ENCODE measurements around the gene ZNF442. TPM values are rescaled to one million over a fixed set of nuclear protein-coding genes. Genes with fewer than 3 reads are reported as not detected.

The ZNF442 gene
- total RNA-seq, 2 donors from 2014 or later: 2.3 to 2.6 TPM

DNA sequence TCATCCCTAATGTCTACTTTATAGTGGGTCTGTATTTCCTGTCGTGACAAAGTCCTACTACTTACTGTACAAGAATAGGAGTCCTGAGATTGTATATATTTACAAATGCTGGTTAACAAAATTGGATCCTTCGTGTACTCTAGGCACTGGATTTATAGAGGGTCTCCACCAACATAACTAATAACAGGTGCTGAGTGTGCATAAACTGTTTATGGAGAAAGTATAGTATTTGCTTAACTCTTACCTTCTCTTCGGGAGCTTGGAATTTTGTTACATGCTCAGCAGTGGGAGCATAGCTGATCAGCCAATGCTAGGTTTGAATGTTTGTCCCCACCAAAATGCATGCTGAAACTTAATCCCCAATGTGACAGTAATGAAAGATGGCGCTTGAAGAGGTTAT is 12.1 kb downstream of the ZNF442 start:
- 93% methylated on average over 4 of the region's 4 CpGs for WGBS

DNA sequence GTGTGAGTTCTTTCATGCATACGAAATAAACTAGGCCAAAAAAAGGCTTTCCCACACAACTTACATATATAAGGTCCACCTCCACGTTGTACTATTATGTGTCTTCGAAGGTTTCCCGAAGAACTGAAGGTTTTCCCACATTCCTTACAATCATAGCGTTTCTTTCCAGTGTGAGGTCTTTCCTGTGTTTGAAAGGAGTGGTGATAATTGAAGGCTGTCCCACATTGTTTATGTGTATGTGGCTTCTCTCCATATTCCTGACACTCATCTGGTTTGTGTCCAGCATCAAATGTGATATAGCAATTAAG is 14.6 kb downstream of the ZNF442 start:
- intact Hi-C loops (cut with DNase I): no loop called here
- 96% methylated on average over 5 of the region's 5 CpGs for WGBS
- no peak overlapping the region for H3K4me3 ChIP-seq
- no peak for TF ChIP-seq POLR2AphosphoS5 (IDR thresholded peaks at IDR 0.05)
- no peak for TF ChIP-seq POLR2A (IDR thresholded peaks at IDR 0.05)
- TF ChIP-seq, protein P1, sequence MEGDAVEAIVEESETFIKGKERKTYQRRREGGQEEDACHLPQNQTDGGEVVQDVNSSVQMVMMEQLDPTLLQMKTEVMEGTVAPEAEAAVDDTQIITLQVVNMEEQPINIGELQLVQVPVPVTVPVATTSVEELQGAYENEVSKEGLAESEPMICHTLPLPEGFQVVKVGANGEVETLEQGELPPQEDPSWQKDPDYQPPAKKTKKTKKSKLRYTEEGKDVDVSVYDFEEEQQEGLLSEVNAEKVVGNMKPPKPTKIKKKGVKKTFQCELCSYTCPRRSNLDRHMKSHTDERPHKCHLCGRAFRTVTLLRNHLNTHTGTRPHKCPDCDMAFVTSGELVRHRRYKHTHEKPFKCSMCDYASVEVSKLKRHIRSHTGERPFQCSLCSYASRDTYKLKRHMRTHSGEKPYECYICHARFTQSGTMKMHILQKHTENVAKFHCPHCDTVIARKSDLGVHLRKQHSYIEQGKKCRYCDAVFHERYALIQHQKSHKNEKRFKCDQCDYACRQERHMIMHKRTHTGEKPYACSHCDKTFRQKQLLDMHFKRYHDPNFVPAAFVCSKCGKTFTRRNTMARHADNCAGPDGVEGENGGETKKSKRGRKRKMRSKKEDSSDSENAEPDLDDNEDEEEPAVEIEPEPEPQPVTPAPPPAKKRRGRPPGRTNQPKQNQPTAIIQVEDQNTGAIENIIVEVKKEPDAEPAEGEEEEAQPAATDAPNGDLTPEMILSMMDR (IDR thresholded peaks at IDR 0.05): no peak
- no peak overlapping the region for H3K27ac ChIP-seq
- H3K27me3 ChIP-seq (replicated peaks; ENCODE audit: insufficient read depth): no peaks in the 10 kb centered on the region
- no peaks in the 10 kb centered on the region for H3K9me3 ChIP-seq
- DNase-seq (ENCODE audit: low spot score): no peak
- H3K36me3 ChIP-seq: no peaks in the 10 kb centered on the region
- H3K4me1 ChIP-seq (replicated peaks): no peaks in the 10 kb centered on the region

More for the DNA sequence above, 12.1 kb downstream of the ZNF442 start:
- H3K27me3 ChIP-seq (replicated peaks; ENCODE audit: insufficient read depth): no peaks in the 10 kb centered on the region
- no peak overlapping the region for H3K4me3 ChIP-seq
- no peaks in the 10 kb centered on the region for H3K4me1 ChIP-seq (replicated peaks)
- TF ChIP-seq POLR2A (IDR thresholded peaks at IDR 0.05): no peak
- TF ChIP-seq POLR2AphosphoS5 (IDR thresholded peaks at IDR 0.05): no peak
- TF ChIP-seq, protein P1 (IDR thresholded peaks at IDR 0.05): no peak
- H3K27ac ChIP-seq: no peak overlapping the region
- H3K36me3 ChIP-seq: no peaks in the 10 kb centered on the region
- H3K9me3 ChIP-seq: no peaks in the 10 kb centered on the region
- DNase-seq (ENCODE audit: low spot score): no peak
- intact Hi-C loops (cut with DNase I): no loop called here

DNA sequence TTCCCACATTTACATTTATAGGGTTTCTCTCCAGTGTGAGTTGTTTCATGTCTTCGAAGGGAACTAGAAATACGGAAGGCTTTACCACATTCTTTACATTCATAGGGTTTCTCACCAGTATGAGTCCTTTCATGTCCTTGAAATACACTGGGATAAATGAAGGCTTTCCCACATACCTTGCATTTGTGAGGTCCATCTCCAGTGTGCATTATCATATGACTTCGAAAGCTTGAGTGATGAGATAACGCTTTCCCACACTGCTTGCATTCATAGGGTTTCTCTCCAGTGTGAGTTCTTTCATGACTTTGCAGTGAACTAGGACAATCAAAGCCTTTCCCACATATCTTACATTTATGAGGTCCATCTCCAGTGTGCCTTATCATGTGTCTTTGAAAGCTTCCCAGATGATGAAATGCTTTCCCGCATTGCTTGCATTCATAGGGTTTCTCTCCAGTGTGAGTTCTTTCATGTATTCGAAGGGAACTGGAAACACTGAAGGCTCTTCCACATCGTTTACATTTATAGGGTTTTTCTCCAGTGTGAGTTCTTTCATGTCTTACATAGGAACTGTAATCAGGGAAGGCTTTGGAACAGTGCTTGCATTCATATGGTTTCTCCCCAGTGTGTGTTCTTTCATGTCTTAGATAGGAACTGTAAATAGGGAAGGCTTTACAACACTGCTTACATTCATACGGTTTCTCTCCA is 15.1 kb downstream of the ZNF442 start:
- intact Hi-C loops (cut with DNase I): no loop called here

DNA sequence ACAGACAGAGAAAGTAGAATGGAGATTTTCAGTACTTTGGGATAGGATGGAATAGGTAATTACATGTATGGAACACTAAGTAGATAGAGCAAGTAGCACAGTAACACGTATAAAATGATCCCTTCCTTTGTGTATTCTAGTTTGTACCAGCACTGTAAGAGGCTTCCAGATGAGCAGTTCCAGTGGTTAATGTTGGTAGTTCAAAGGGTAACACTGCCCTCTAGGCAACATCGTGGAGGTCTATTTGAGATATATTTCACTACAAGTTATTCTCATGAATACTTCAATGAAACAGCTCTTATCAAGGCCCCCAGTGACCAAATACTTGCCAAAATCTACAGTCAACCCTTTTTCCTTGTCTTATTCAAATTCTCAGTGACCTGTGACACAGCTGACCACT is 18.6 kb downstream of the ZNF442 start:
- no peaks in the 10 kb centered on the region for H3K4me1 ChIP-seq (replicated peaks)
- intact Hi-C loops (cut with DNase I): no loop called here
- H3K27me3 ChIP-seq (replicated peaks; ENCODE audit: insufficient read depth): no peaks in the 10 kb centered on the region
- no peaks in the 10 kb centered on the region for H3K9me3 ChIP-seq
- TF ChIP-seq POLR2AphosphoS5 (IDR thresholded peaks at IDR 0.05): no peak
- TF ChIP-seq, protein P1 (IDR thresholded peaks at IDR 0.05): no peak
- no peak for TF ChIP-seq POLR2A (IDR thresholded peaks at IDR 0.05)
- no peak overlapping the region for H3K4me3 ChIP-seq
- DNase-seq (ENCODE audit: low spot score): no peak
- no peak overlapping the region for H3K27ac ChIP-seq
- 70% methylated on average over 2 of the region's 2 CpGs for WGBS
- no peaks in the 10 kb centered on the region for H3K36me3 ChIP-seq

More for the DNA sequence above, 15.1 kb downstream of the ZNF442 start:
- no peaks in the 10 kb centered on the region for H3K36me3 ChIP-seq
- WGBS: 98% methylated on average over 8 of the region's 8 CpGs
- no peak overlapping the region for H3K27ac ChIP-seq
- no peak overlapping the region for H3K4me3 ChIP-seq
- DNase-seq (ENCODE audit: low spot score): no peak
- no peaks in the 10 kb centered on the region for H3K4me1 ChIP-seq (replicated peaks)
- no peaks in the 10 kb centered on the region for H3K9me3 ChIP-seq
- H3K27me3 ChIP-seq (replicated peaks; ENCODE audit: insufficient read depth): no peaks in the 10 kb centered on the region
- TF ChIP-seq, protein P1 (IDR thresholded peaks at IDR 0.05): no peak
- TF ChIP-seq POLR2A (IDR thresholded peaks at IDR 0.05) (no peak), POLR2AphosphoS5 (IDR thresholded peaks at IDR 0.05) (no peak)

DNA sequence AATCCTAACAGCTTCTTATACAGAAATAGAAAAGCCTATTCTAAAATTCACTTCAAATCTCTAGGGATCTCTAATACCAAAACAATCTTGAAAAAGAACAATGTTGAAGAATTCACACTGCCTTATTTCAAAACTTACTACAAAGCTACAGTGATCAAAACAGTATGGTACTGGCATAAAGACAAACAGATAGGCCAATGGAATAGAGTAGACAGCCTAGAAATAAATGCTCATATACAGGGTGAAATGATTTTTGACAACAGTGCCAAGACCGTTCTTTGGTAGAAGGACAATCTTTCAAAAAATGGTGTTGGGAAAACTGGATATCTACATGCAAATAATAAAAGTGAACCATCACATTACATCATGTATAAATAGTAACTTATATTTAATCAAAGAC is 20.3 kb downstream of the ZNF442 start:
- Histone ChIP-seq H3K36me3 (no peaks in the 10 kb centered on the region), H3K4me1 (replicated peaks) (no peaks in the 10 kb centered on the region), H3K27ac (no peak overlapping the region), H3K4me3 (no peak overlapping the region), H3K27me3 (replicated peaks; ENCODE audit: insufficient read depth) (no peaks in the 10 kb centered on the region), H3K9me3 (no peaks in the 10 kb centered on the region)
- WGBS: 92% methylated on average over 1 of the region's 1 CpG
- DNase-seq (ENCODE audit: low spot score): no peak
- intact Hi-C loops (cut with DNase I): no loop called here
- TF ChIP-seq POLR2A (IDR thresholded peaks at IDR 0.05) (no peak), POLR2AphosphoS5 (IDR thresholded peaks at IDR 0.05) (no peak)
- TF ChIP-seq, protein P1 (IDR thresholded peaks at IDR 0.05): no peak
